ENCODE measurements around the gene ATG7.
"Not testable (repeated sequence)": the region's sequence is repeated elsewhere in the genome, so short reads cannot be mapped to it uniquely, and the experiment has no call there.

Gene ATG7

GRCh38 chr3:11437506-11437905, 165.3 kb downstream of the ATG7 start:
- DNase-seq: no peak

GRCh38 chr3:11438646-11439045, 166.4 kb downstream of the ATG7 start:
- no peak for DNase-seq

- not testable (repeated sequence) for DNase-seq
These were observed 169.1 kb downstream of the ATG7 start for GRCh38 chr3:11441346-11441745.

DNA sequence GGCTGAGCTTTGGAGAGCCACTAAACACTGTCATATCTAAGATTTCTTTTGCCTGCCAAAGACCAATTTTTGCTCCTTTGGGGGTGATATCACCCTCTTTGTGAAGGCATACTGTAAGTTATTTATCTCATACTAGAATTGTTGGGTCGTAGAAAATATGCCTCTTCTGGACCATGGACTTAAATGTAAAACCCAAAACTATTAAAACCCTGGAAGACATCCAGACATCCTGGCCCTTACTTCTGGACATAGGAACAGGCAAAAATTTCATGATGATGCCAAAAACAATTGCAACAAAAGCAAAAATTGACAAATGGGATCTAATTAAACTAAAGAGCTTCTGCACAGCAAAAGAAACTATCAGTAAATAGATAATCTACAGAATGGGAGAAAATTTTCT, 172.2 kb downstream of the ATG7 start:
- no peak for DNase-seq

DNA sequence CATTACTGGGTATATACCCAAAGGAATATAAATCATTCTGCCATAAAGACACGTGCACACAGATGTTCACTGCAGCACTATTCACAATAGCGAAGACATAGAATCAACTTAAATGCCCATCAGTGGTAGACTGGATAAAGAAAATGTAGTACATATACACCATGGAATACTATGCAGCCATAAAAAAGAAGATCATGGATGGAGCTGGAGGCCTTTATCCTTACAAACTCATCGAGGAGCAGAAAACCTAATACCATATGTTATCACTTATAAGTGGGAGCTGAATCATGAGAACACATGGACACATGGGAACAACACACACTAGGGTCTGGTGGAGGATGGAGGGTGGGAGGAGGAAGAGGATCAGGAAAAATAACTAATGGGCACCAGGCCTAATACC, 173.0 kb downstream of the ATG7 start:
- DNase-seq: not testable (repeated sequence)

GRCh38 chr3:11445883-11446282, 173.7 kb downstream of the ATG7 start:
- DNase-seq: no peak

- DNase-seq: no peak
These were observed 175.5 kb downstream of the ATG7 start for GRCh38 chr3:11447584-11448200.

DNA sequence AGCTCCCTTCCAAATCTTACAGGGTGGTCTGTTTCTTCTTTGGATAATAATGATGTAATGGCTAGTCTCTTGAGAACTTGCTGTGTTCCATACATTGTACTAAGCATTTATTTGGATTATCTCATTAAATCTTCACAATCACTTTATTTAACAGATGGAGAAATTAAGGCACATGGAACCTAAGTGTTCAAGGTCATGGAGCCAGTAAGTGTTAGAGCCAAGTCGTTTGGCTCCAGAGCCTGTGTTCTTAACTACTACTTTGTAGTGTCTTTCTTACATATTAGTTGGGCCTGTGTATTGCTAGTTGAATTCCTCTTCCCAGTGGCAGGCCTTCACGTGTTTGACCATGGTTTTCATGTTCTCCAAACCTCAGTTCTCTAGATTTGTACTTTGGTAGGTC, 177.8 kb downstream of the ATG7 start:
- no peak for DNase-seq

GRCh38 chr3:11452312-11452711, 180.1 kb downstream of the ATG7 start:
- no peak for DNase-seq

DNA sequence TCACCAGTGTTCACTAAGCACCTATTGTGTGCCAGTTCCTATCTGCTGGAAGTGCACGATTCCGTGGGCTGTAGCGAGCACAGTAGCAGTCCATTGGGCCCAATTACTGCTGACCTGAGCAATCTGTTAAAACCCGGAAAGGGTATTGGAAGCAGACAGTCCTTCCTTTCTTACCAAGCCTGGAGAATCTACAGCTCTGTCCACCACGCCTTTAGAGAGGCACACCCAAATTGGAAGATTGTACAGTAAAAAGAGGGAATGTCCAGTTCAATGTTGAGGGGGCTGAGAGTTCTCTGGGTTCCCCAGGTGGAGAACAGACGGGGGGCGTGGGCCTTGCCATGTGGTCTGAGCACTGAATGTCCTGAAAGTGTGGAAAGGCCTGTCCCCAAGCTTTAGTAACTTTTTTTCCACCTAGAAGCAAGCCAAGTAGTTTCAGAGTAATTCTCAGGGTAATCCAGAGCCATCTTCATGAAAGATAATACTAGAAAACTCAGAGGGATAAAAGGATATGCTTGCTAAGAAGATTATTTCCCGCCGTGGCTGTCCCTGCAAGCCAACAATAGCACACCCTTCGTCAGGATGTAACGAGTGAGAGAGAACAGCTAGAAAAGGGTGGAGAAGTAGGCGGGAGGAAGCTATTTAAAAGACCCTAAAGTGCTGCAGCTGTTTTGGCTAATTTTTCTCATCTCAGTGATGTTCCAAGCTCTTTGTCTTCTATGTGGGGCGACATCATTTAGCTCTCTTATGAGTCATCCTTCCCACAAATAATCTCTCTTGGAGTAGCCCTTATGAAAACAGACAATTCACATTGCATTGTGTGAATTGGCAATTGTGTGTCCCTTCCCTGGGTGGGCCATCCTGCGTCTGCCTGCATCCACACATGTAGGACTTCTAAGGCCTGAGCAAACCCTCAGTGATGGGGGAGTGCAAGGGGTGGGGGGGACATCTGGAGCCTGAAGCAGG, 181.0 kb downstream of the ATG7 start:
- DNase-seq: no peak

GRCh38 chr3:11455956-11456355, 183.8 kb downstream of the ATG7 start:
- DNase-seq: no peak

- no peak for DNase-seq
These were observed 184.9 kb downstream of the ATG7 start for GRCh38 chr3:11457135-11457534.

DNA sequence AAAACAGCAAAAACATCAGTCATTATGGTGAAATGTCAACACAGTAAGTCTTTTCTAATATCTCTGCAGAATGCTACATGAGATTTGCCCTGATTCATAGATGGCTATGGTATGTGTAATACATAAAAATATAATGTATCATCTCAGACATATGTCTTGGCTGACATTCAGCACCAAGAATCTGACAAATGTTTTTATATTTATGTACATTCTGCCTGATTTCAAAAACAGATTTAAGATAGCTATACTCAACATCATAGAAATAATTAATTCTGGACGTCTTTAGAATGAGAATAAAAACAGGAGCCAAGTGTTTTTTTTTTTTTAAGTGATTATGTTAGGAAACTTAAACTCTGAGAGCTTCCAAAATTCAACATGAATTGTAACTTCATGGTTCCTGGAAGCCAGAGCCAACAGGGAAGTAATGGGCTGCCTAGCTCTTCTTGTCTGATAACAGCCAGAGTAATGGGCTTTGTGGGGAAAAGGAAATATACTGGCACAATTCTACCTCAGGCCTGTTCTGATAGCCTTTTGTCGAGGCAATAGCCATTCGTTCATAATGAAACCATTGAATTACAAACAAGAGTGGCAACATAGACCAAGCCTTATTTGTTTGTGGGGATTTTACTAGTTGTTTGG, 187.1 kb downstream of the ATG7 start:
- no peak for DNase-seq

DNA sequence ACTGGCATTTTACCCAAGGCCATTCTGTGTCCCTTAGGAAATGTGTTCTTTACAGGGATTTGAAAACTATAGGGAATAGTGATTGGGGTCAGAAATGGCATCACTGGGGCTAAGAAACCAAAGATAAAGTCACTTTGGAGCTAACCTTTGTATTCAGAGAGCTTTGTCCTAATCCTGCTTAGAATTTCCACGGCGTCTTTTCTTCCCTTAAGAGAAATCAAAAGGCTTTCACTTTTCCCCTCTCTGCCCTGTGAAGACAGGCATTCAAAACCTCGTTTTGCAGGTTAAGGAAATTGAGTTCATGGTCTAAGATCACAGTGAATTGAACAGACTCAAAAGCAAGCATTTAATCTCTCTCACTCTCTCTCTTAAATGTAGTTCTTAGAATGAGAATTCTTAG, 189.0 kb downstream of the ATG7 start:
- no peak for DNase-seq

- DNase-seq: not testable (repeated sequence)
These were observed 190.5 kb downstream of the ATG7 start for GRCh38 chr3:11462673-11463072.

DNA sequence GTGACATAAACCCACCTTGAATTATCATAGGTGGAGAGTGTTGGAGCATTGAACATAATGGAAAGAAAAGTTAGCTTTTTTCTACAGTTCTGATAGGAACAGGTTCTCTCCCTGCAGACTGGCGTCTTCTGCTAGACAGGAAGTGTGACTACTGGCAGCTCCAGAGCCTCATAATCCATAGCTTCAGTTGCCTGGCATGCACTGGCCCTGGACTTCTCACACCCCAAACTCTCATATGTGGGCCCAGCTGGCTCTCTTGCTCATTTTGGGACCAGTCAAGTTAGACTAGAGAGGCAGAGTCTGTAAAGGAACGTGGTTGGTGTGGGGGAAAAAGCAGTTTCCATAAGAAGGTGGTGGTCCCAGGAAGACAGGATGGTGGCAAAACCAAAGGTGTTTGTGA, 191.4 kb downstream of the ATG7 start:
- DNase-seq: no peak

DNA sequence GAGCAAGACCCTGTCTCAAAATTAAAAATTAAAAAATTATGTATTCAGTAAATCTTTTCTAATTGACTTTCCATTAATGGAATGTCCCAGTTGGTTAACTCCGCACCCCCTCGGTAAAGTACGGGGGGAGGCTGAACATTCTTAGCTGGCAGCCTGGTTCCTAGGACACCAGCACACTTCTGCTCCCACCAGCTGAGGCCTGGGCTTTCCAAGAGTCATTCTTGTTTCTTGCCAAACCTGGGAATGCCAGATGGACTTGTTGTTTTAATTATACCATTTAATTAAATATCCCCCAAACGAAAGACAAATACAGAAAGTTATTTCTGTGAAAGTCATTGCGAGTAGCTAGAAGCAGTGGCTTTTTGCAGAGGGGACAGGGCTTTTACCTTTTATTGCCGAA, 192.2 kb downstream of the ATG7 start:
- DNase-seq: no peak

GRCh38 chr3:11465744-11466616, 193.8 kb downstream of the ATG7 start:
- no peak for DNase-seq

DNA sequence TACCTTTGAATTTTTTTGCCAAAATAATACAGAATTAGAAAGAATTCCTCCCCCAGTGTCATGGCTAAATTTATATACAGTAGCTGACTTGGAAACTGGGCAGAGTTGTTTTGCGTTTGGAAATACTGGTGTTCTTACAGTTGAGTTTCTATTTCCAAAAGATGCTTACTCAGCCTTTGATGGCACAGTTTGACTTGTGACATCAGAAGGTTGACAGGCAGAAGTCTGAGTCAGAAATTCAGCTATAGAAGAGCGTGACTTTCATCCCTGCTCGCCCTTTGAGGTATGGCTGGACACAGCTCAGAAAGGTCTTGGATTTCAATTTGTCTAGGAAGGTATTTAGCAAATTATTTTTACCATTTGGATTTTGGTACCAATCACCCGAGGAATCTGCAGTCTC, 195.7 kb downstream of the ATG7 start:
- DNase-seq: no peak

- no peak for DNase-seq
These were observed 198.0 kb downstream of the ATG7 start for GRCh38 chr3:11470031-11470853.

- DNase-seq: no peak
These were observed 203.1 kb downstream of the ATG7 start for GRCh38 chr3:11475324-11475723.

DNA sequence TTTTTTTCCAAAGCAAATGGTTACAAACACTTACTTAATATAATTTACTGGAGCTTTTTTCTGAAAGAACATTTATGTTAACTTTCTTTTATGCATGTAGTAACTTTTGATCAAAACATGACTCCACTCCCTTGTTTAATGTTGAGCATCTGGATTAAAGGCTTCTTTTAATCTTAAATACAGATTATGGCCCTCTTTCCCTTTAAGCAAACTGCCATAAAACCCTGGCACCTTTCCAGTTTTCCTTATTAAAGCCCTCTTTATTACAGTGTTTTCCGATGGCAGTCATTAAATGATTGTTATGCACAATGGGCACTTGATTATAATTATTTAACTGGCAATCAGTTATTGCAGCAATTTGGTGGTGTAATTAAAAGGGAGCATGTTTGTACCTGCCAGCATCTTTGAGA, 204.5 kb downstream of the ATG7 start:
- DNase-seq: peak; percentile 63
